K562 (cell line): ENCODE results near the gene ANKRD2.

ENCODE experiments used
- RBM39 ChIP-seq: fragments of 200-400 bp; formaldehyde crosslinking; optimal IDR thresholded peaks from 2 replicates; pipeline ENCODE3; 2018; ENCODE audit warnings: low read depth, low read length
- ZNF316 ChIP-seq: fragments of 450-650 bp; IDR thresholded peaks from 2 replicates; pipeline ENCODE4 v1.6.1; 2016

DNA sequence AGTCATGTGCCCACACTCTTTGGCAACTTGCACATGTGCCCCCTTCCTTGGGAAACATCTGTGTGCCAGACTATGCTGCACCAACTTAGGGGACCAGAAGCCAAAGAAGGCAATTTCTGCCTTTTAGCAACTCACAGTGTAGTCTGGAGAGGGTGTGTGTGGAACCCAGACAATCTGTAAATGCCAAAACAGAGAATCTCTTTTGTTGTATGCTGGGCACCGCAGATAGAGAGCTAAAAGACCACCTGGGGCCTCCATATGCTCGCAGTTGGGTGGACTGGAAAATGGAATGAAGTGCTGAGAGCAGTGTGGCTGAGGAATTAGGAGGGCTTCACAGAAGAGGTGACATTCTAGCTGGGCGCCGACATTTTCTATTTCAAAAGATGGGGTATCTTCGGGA lies 47.5 kb upstream of the ANKRD2 start:
- TF ChIP-seq ZNF316: no peak
- no peak for TF ChIP-seq RBM39
